CD14-positive monocyte (primary cell): ENCODE results near the gene ERCC2. TPM values are rescaled to one million over a fixed set of nuclear protein-coding genes. Genes with fewer than 3 reads are reported as not detected.
"Not testable (repeated sequence)": the region's sequence is repeated elsewhere in the genome, so short reads cannot be mapped to it uniquely, and the experiment has no call there.

Experiments used
- DNase-seq, 3 donors: peaks; one replicate each; pipeline ENCODE4 v3.0.0-alpha.2; 2011 to 2022
- H2AFZ ChIP-seq: 2 replicates; pipeline ENCODE4 v1.6.0; 2012; ENCODE audit warnings: mild to moderate bottlenecking, low read depth, low read length, inconsistent platforms; ENCODE audit not compliant: insufficient read depth, poor library complexity, severe bottlenecking
- H3K27ac ChIP-seq, 2 donors: 1 replicate in 1 of 2; 2 replicates in 1 of 2; pipeline ENCODE4 v1.5.1; 2012 to 2013; ENCODE audit warnings: low read length in 2 of 2, control low read depth in 1 of 2, inconsistent platforms in 1 of 2, low read depth in 1 of 2, mild to moderate bottlenecking in 1 of 2
- H3K27me3 ChIP-seq, 2 donors: one replicate each; pipeline versions ENCODE4 v1.6.0 to v1.6.1; 2011 to 2013; ENCODE audit warnings: low read length in 2 of 2; ENCODE audit not compliant: control insufficient read depth in 2 of 2, insufficient read depth in 2 of 2
- H3K36me3 ChIP-seq, 2 donors: replicated peaks in 1 of 2; 1 replicate in 1 of 2; 2 replicates in 1 of 2; pipeline versions ENCODE4 v1.5.1 to v1.6.1; 2012 to 2013; ENCODE audit warnings: low read length in 2 of 2, control low read depth in 1 of 2, inconsistent platforms in 1 of 2, mild to moderate bottlenecking in 1 of 2; ENCODE audit not compliant: insufficient read depth in 2 of 2, control insufficient read depth in 1 of 2
- H3K4me1 ChIP-seq, 2 donors: 1 replicate in 1 of 2; 2 replicates in 1 of 2; pipeline versions ENCODE4 v1.5.1 to v1.6.1; 2012 to 2013; ENCODE audit warnings: low read length in 2 of 2, control low read depth in 1 of 2, inconsistent platforms in 1 of 2, mild to moderate bottlenecking in 1 of 2, moderate library complexity in 1 of 2; ENCODE audit not compliant: insufficient read depth in 2 of 2, control insufficient read depth in 1 of 2
- H3K4me2 ChIP-seq: replicated peaks from 2 replicates; pipeline ENCODE3; 2012; ENCODE audit warnings: low read length, moderate library complexity, mild to moderate bottlenecking; ENCODE audit not compliant: poor library complexity, severe bottlenecking; ENCODE audit errors: extremely low read depth
- H3K4me3 ChIP-seq, 3 experiments: fragments of 200-600 bp in 1 of 3; sonication (generic) in 1 of 3; replicated peaks in 1 of 3; 1 replicate in 2 of 3; 2 replicates in 1 of 3; pipeline ENCODE4 v1.5.1; 2011 to 2013; ENCODE audit warnings: low read length in 3 of 3, mild to moderate bottlenecking in 3 of 3, control low read depth in 2 of 3, low read depth in 2 of 3, inconsistent platforms in 1 of 3, moderate library complexity in 1 of 3
- H3K79me2 ChIP-seq: 2 replicates; pipeline ENCODE4 v1.6.0; 2012; ENCODE audit warnings: mild to moderate bottlenecking, control low read depth, inconsistent platforms, low read length, moderate library complexity; ENCODE audit not compliant: insufficient read depth
- H3K9ac ChIP-seq: 2 replicates; pipeline ENCODE4 v1.6.0; 2017; ENCODE audit warnings: low read length, mild to moderate bottlenecking; ENCODE audit not compliant: insufficient read depth, poor library complexity, severe bottlenecking
- H3K9me3 ChIP-seq, 2 donors: replicated peaks in 1 of 2; 1 replicate in 1 of 2; 2 replicates in 1 of 2; pipeline versions ENCODE4 v1.5.1 to v1.6.1; 2012 to 2013; ENCODE audit warnings: low read length in 2 of 2, control low read depth in 1 of 2; ENCODE audit not compliant: control insufficient read depth in 1 of 2, insufficient read depth in 1 of 2
- H4K20me1 ChIP-seq: 2 replicates; pipeline ENCODE4 v1.6.0; 2012; ENCODE audit warnings: mild to moderate bottlenecking, low read length, control low read depth, moderate library complexity; ENCODE audit not compliant: insufficient read depth
- H3K27ac Mint-ChIP-seq, 7 donors: one replicate each; pipeline ENCODE4 v1.8.0; 2020; ENCODE audit warnings: mild to moderate bottlenecking in 7 of 7, mixed read lengths in 7 of 7, moderate library complexity in 6 of 7, inconsistent platforms in 2 of 7
- H3K27me3 Mint-ChIP-seq, 3 donors: one replicate each; pipeline ENCODE4 v1.8.0; 2021 to 2022; ENCODE audit warnings: low read depth in 3 of 3, mild to moderate bottlenecking in 3 of 3, mixed read lengths in 3 of 3, moderate library complexity in 3 of 3, inconsistent platforms in 1 of 3
- H3K36me3 Mint-ChIP-seq, 2 donors: one replicate each; pipeline ENCODE4 v1.8.0; 2020; ENCODE audit warnings: mixed read lengths in 2 of 2, inconsistent platforms in 1 of 2, mild to moderate bottlenecking in 1 of 2
- H3K4me1 Mint-ChIP-seq: one replicate; pipeline ENCODE4 v1.8.0; 2020; ENCODE audit warnings: mild to moderate bottlenecking, mixed read lengths
- H3K4me3 Mint-ChIP-seq, 2 donors: one replicate each; pipeline ENCODE4 v1.8.0; 2020; ENCODE audit warnings: mild to moderate bottlenecking in 2 of 2, mixed read lengths in 2 of 2, moderate library complexity in 1 of 2
- H3K9me3 Mint-ChIP-seq, 7 donors: one replicate each; pipeline ENCODE4 v1.8.0; 2020 to 2022; ENCODE audit warnings: mixed read lengths in 7 of 7, mild to moderate bottlenecking in 6 of 7, moderate library complexity in 6 of 7, inconsistent platforms in 2 of 7
- CTCF ChIP-seq: fragments of 200-600 bp; IDR thresholded peaks from one replicate; pipeline ENCODE4 v1.8.0; 2022; ENCODE audit warnings: antibody characterized with exemption, mild to moderate bottlenecking
- WGBS: methylation state at CpG from one replicate; pipeline ENCODE4 v1.1.5; 2013; ENCODE audit warnings: missing lambda C conversion rate; ENCODE audit not compliant: insufficient coverage; 5-methylcytosine and 5-hydroxymethylcytosine counted together
- intact Hi-C, 2 donors: fragments of 100-400 bp; cut with micrococcal nuclease; formaldehyde crosslinking; loops; one replicate each; pipeline versions ENCODE4 v1.15.0 to v1.15.1; 2023
- polyA plus RNA-seq, 3 donors: library from polyadenylated mRNA; depleted of rRNA in 1 of 3; unstranded in 2 of 3; stranded (reverse) in 1 of 3; fragments of 300-500 nt in 2 of 3; fragments of >200 nt in 1 of 3; fragmentation: Illumina TruSeq in 2 of 3; gene quantifications; 1 replicate in 2 of 3; 2 replicates in 1 of 3; pipeline ENCODE4 v1.2.3, GENCODE V29; 2012 to 2021

ERCC2 gene
- polyA plus RNA-seq, 3 donors = 4.0 to 20.0 (median 4.4) TPM

GRCh38 chr19:45314708-45315245 lies 55.6 kb downstream of the ERCC2 start:
- no peak overlapping the region for H3K4me3 ChIP-seq
- intact Hi-C loops = no loop called here
- H4K20me1 ChIP-seq = no peaks in the 10 kb centered on the region
- Mint-ChIP-seq H3K4me3 (no peak overlapping the region), H3K27ac (no peak overlapping the region), H3K27me3 (peaks cover 15 to 42% (median 24%) of the 10 kb centered on the region in 3 donors), H3K36me3 (no peaks in the 10 kb centered on the region), H3K4me1 (peaks cover 11% of the 10 kb centered on the region), H3K9me3 (peaks cover 0 to 2% (median 0%) of the 10 kb centered on the region in 7 donors)
- no peaks in the 10 kb centered on the region for H3K36me3 ChIP-seq
- DNase-seq = no peak
- 94% methylated on average over 3 of the region's 8 CpGs for WGBS
- H3K27me3 ChIP-seq = peaks cover 0 to 6% of the 10 kb centered on the region in 2 donors
- no peak overlapping the region for H3K9ac ChIP-seq
- H3K79me2 ChIP-seq = no peaks in the 10 kb centered on the region
- H3K4me1 ChIP-seq = peaks cover 3 to 9% of the 10 kb centered on the region in 2 donors
- no peak for TF ChIP-seq CTCF
- no peak overlapping the region for H3K27ac ChIP-seq
- H3K9me3 ChIP-seq = no peaks in the 10 kb centered on the region
- H2AFZ ChIP-seq = no peak overlapping the region
- H3K4me2 ChIP-seq = no peak overlapping the region

- H3K27ac ChIP-seq, H3K27ac Mint-ChIP-seq, H3K36me3 ChIP-seq, H3K79me2 ChIP-seq, H3K4me2 ChIP-seq, H3K4me3 Mint-ChIP-seq, H3K4me1 ChIP-seq, H3K4me3 ChIP-seq, intact Hi-C loops, H3K9me3 ChIP-seq, H4K20me1 ChIP-seq, H3K27me3 ChIP-seq, H3K36me3 Mint-ChIP-seq, H3K9ac ChIP-seq, DNase-seq, H3K9me3 Mint-ChIP-seq: not testable (repeated sequence)
- peaks cover 11 to 30% (median 13%) of the 10 kb centered on the region in 3 donors for H3K27me3 Mint-ChIP-seq
- H2AFZ ChIP-seq = peak overlapping the region; percentile 73
- H3K4me1 Mint-ChIP-seq = peaks cover 13% of the 10 kb centered on the region
- 78% methylated on average over 3 of the region's 14 CpGs for WGBS
Measured at GRCh38 chr19:45312285-45312684, 58.1 kb downstream of the ERCC2 start.
